HCT116 (cell line): Measurements from ENCODE around the gene GGT7. TPM values are rescaled to one million over a fixed set of nuclear protein-coding genes. Genes with fewer than 3 reads are reported as not detected.

Experiments
- ATAC-seq: fragments of 200-7000 bp; cut with Tn5 transposase; 2 replicates; pipeline ENCODE4 v1.9.1; 2020; ENCODE audit warnings: mild to moderate bottlenecking, moderate library complexity
- BruUV-seq: library from RNA; stranded (reverse); fragments of 400-500 nt; replicated peaks from 2 replicates; lab custom pipeline; 2021; lab: Mats Ljungman, UMichigan
- CTCF ChIA-PET: fragments of 300-600 bp; sonication (Branson Sonifier 250); formaldehyde crosslinking; loops from one replicate; lab custom pipeline; 2021; ENCODE audit warnings: antibody characterized with exemption; lab: Charles Lee
- POLR2A ChIA-PET: fragments of 300-600, 350-600 bp; sonication (Branson Sonifier 250); formaldehyde crosslinking; loops from one replicate; lab custom pipeline; 2021; ENCODE audit warnings: antibody characterized with exemption; lab: Charles Lee
- RAD21 ChIA-PET, 2 experiments: fragments of 300-600 bp; sonication (Branson Sonifier 250); formaldehyde crosslinking; loops; one replicate each; lab custom pipeline; 2023; ENCODE audit warnings: low total read pairs in 2 of 2; ENCODE audit not compliant: uncharacterized antibody in 2 of 2, unreplicated experiment in 2 of 2, low non-redundant PET in 1 of 2; lab: Charles Lee
- DNase-seq: peaks from one replicate; pipeline ENCODE4 v3.0.0-alpha.2; 2010; ENCODE audit warnings: low read depth, low spot score
- H2AFZ ChIP-seq: fragments of 200-600 bp; shearing (Covaris generic), sonication (generic); 2 replicates; pipeline ENCODE4 v1.6.1; 2017; ENCODE audit warnings: low read depth, mixed run types, mixed read lengths, antibody characterized with exemption, low read length; ENCODE audit not compliant: poor library complexity, severe bottlenecking
- H3K27ac ChIP-seq: 2 replicates; pipeline ENCODE4 v1.5.1; 2012; ENCODE audit warnings: low read depth, low read length
- H3K27me3 ChIP-seq: fragments of 200-600 bp; sonication (generic); 2 replicates; pipeline ENCODE4 v1.6.1; 2016; ENCODE audit warnings: mixed run types, low read length, mixed read lengths; ENCODE audit not compliant: insufficient read depth
- H3K36me3 ChIP-seq, 2 experiments: fragments of 200-500 bp in 1 of 2; fragments of 200-600 bp in 1 of 2; sonication (Bioruptor generic) in 1 of 2; sonication (generic) in 1 of 2; 2 replicates each; pipeline versions ENCODE4 v1.5.1 to v1.6.1; 2014 to 2016; ENCODE audit warnings: low read length in 2 of 2, inconsistent platforms in 1 of 2, mixed read lengths in 1 of 2, mixed run types in 1 of 2; ENCODE audit not compliant: insufficient read depth in 2 of 2, control insufficient read depth in 1 of 2
- H3K4me1 ChIP-seq, 2 experiments: fragments of 200-600 bp in 1 of 2; sonication (generic) in 1 of 2; 2 replicates each; pipeline versions ENCODE4 v1.5.1 to v1.6.1; 2012 to 2017; ENCODE audit warnings: low read length in 2 of 2, inconsistent platforms in 1 of 2, mild to moderate bottlenecking in 1 of 2, mixed read lengths in 1 of 2, mixed run types in 1 of 2, moderate library complexity in 1 of 2; ENCODE audit not compliant: insufficient read depth in 2 of 2, control insufficient read depth in 1 of 2
- H3K4me2 ChIP-seq: fragments of 200-600 bp; sonication (generic); 2 replicates; pipeline ENCODE4 v1.6.1; 2017; ENCODE audit warnings: mixed run types, low read length, mixed read lengths
- H3K4me3 ChIP-seq, 2 experiments: fragments of 200-600 bp in 1 of 2; sonication (generic) in 1 of 2; replicated peaks in 1 of 2; 2 replicates each; pipeline ENCODE4 v1.5.1; 2011 to 2016; ENCODE audit warnings: low read length in 2 of 2, control low read depth in 1 of 2, low read depth in 1 of 2, mild to moderate bottlenecking in 1 of 2, mixed read lengths in 1 of 2, mixed run types in 1 of 2
- H3K79me2 ChIP-seq: fragments of 200-600 bp; sonication (generic); 2 replicates; pipeline ENCODE4 v1.6.1; 2017; ENCODE audit warnings: mild to moderate bottlenecking, mixed run types, low read length, moderate library complexity, mixed read lengths; ENCODE audit not compliant: insufficient read depth
- H3K9ac ChIP-seq: fragments of 200-600 bp; sonication (generic); 2 replicates; pipeline ENCODE4 v1.6.1; 2016; ENCODE audit warnings: low read length, mixed read lengths
- H3K9me2 ChIP-seq: fragments of 200-600 bp; sonication (generic), shearing (Covaris generic); 2 replicates; pipeline ENCODE4 v1.6.1; 2017; ENCODE audit warnings: mixed run types, mild to moderate bottlenecking, moderate library complexity; ENCODE audit not compliant: insufficient read depth
- H3K9me3 ChIP-seq, 2 experiments: fragments of 200-500 bp in 1 of 2; fragments of 200-600 bp in 1 of 2; sonication (Bioruptor generic) in 1 of 2; sonication (generic) in 1 of 2; 2 replicates each; pipeline ENCODE4 v1.6.1; 2014 to 2017; ENCODE audit warnings: low read length in 2 of 2, mixed read lengths in 2 of 2, inconsistent platforms in 1 of 2, low read depth in 1 of 2, mild to moderate bottlenecking in 1 of 2, mixed run types in 1 of 2, moderate library complexity in 1 of 2; ENCODE audit not compliant: control insufficient read depth in 1 of 2, insufficient read depth in 1 of 2
- H4K20me1 ChIP-seq: fragments of 200-600 bp; sonication (generic), shearing (Covaris generic); 2 replicates; pipeline ENCODE4 v1.6.1; 2017; ENCODE audit warnings: mixed run types, mild to moderate bottlenecking, moderate library complexity; ENCODE audit not compliant: insufficient read depth
- CBX3 ChIP-seq: IDR thresholded peaks from 2 replicates; pipeline ENCODE4 v1.6.1; 2012; ENCODE audit warnings: low read depth
- CEBPB ChIP-seq: IDR thresholded peaks from 2 replicates; pipeline ENCODE4 v1.6.1; 2012; ENCODE audit warnings: low read depth
- EGR1 ChIP-seq: IDR thresholded peaks from 2 replicates; pipeline ENCODE4 v1.6.1; 2012; ENCODE audit warnings: low read depth
- EZH2phosphoT487 ChIP-seq: fragments of 200-600 bp; IDR thresholded peaks from 2 replicates; pipeline ENCODE4 v1.6.1; 2018; ENCODE audit warnings: antibody characterized with exemption, borderline replicate concordance
- YY1 ChIP-seq: IDR thresholded peaks from 2 replicates; pipeline ENCODE4 v1.6.1; 2011; ENCODE audit warnings: low read length, low read depth, moderate library complexity, mild to moderate bottlenecking; ENCODE audit not compliant: insufficient replicate concordance; ENCODE audit errors: extremely low read depth
- ZNF274 ChIP-seq: fragments of 200-500 bp; sonication (Bioruptor generic); IDR thresholded peaks from 2 replicates; pipeline ENCODE4 v1.6.1; 2014; ENCODE audit warnings: mild to moderate bottlenecking, low read depth, low read length, inconsistent platforms
- intact Hi-C: fragments of 100-400 bp; cut with micrococcal nuclease; formaldehyde crosslinking; loops from 2 replicates; pipeline ENCODE4 v1.10.0; 2022
- total RNA-seq: library from RNA; stranded (reverse); gene quantifications from one replicate; pipeline ENCODE4 v1.2.1, GENCODE V29; 2021; ENCODE audit not compliant: unreplicated experiment
- TF ChIP-seq, protein P1 (sequence below): IDR thresholded peaks from 2 replicates; pipeline ENCODE4 v1.6.1; 2012
- TF ChIP-seq, protein P2 (sequence below): IDR thresholded peaks from 2 replicates; pipeline ENCODE4 v1.6.1; 2012
- TF ChIP-seq, protein P3 (sequence below): IDR thresholded peaks from 2 replicates; pipeline ENCODE4 v1.6.1; 2011; ENCODE audit warnings: mild to moderate bottlenecking, low read length, moderate library complexity; ENCODE audit not compliant: insufficient replicate concordance; ENCODE audit errors: extremely low read depth

Gene GGT7
- total RNA-seq, 1 experiment from 2014 or later: 9.4 TPM

DNA sequence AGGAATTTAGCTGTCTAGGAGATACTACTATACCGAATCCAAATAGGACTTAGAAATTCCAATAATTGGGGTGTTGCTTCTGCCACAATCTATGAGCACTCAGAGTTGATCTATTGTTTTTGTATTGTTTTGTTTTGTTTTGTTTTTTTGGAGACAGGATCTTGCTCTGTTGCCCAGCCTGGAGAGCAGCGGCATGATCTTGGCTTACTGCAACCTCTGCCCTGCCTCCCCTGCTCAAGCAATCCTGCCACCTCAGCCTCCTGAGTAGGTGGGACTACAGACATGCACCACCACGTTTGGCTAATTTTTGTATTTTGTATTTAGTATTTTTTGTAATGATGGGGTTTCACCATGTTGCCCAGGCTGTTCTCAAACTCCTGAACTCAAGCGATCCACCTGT lies 11.2 kb upstream of the GGT7 start:
- ATAC-seq (no peak), DNase-seq (no peak)
- ChIA-PET RAD21 (no interaction called here), CTCF (no interaction called here), POLR2A (interaction anchor here (1.2 kb wide), 1 partner anchor 8 kb away, joined by 4 read pairs; the partner anchor contains the start of gene ACSS2)
- H3K4me3 ChIP-seq: no peak overlapping the region
- no TSS peak for BruUV-seq
- peaks cover 0 to 7% of the 10 kb centered on the region in 2 experiments; a peak in 1 of 4 replicates for H3K36me3 ChIP-seq
- H3K27ac ChIP-seq: no peak overlapping the region
- peaks cover 0 to 3% of the 10 kb centered on the region in 2 experiments; a peak in 2 of 4 replicates for H3K4me1 ChIP-seq
- no peak overlapping the region for H2AFZ ChIP-seq
- H3K79me2 ChIP-seq: no peaks in the 10 kb centered on the region
- H4K20me1 ChIP-seq: no peaks in the 10 kb centered on the region
- no peaks in the 10 kb centered on the region for H3K9me3 ChIP-seq
- no peaks in the 10 kb centered on the region for H3K27me3 ChIP-seq
- H3K9me2 ChIP-seq: no peaks in the 10 kb centered on the region
- TF ChIP-seq EZH2phosphoT487 (no peak), EGR1 (no peak), ZNF274 (no peak), YY1 (no peak), CEBPB (no peak), CBX3 (no peak)
- TF ChIP-seq, protein P1, sequence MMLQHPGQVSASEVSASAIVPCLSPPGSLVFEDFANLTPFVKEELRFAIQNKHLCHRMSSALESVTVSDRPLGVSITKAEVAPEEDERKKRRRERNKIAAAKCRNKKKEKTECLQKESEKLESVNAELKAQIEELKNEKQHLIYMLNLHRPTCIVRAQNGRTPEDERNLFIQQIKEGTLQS: no peak
- TF ChIP-seq, protein P2, sequence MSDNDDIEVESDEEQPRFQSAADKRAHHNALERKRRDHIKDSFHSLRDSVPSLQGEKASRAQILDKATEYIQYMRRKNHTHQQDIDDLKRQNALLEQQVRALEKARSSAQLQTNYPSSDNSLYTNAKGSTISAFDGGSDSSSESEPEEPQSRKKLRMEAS: no peak
- intact Hi-C loops: no loop called here
- no peak overlapping the region for H3K4me2 ChIP-seq
- H3K9ac ChIP-seq: no peak overlapping the region

DNA sequence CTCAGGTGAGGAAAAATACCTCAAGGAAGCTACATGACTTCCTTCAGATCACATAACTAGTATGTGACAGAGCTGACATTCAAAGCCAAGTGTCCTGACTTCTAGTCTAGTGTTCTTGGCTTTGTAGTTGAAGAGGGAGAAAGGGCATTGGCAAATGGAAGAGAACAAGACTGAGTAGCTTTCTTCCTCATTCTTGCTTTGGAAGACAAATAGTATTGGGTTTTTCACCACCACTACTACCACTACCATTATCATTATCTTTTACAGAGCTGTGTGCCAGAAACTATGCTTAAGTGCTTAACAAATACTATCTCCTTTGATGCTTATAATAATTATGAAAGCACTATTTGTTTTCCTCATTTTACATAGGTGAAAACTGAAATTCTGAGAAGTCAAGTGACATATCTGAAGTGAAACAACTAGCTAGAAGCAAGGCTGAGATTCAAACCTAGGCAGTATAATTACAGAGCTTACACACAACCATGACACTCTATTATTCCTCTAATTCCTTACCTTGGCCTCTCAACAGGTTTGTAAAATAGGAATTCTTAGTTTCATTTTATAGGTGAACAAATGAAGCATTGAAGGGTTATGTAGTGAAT lies 10.5 kb upstream of the GGT7 start:
- peaks cover 0 to 3% of the 10 kb centered on the region in 2 experiments; a peak in 2 of 4 replicates for H3K4me1 ChIP-seq
- RAD21 ChIA-PET: no interaction called here
- no peaks in the 10 kb centered on the region for H3K9me2 ChIP-seq
- CTCF ChIA-PET: no interaction called here
- H3K36me3 ChIP-seq: peaks cover 0 to 7% of the 10 kb centered on the region in 2 experiments; a peak in 1 of 4 replicates
- H4K20me1 ChIP-seq: no peaks in the 10 kb centered on the region
- no peaks in the 10 kb centered on the region for H3K27me3 ChIP-seq
- no TSS peak for BruUV-seq
- no peak overlapping the region for H2AFZ ChIP-seq
- no peaks in the 10 kb centered on the region for H3K9me3 ChIP-seq
- POLR2A ChIA-PET: no interaction called here
- DNase-seq: no peak
- no peak overlapping the region for H3K27ac ChIP-seq
- H3K4me3 ChIP-seq: no peak overlapping the region
- intact Hi-C loops: no loop called here
- TF ChIP-seq, protein P3, sequence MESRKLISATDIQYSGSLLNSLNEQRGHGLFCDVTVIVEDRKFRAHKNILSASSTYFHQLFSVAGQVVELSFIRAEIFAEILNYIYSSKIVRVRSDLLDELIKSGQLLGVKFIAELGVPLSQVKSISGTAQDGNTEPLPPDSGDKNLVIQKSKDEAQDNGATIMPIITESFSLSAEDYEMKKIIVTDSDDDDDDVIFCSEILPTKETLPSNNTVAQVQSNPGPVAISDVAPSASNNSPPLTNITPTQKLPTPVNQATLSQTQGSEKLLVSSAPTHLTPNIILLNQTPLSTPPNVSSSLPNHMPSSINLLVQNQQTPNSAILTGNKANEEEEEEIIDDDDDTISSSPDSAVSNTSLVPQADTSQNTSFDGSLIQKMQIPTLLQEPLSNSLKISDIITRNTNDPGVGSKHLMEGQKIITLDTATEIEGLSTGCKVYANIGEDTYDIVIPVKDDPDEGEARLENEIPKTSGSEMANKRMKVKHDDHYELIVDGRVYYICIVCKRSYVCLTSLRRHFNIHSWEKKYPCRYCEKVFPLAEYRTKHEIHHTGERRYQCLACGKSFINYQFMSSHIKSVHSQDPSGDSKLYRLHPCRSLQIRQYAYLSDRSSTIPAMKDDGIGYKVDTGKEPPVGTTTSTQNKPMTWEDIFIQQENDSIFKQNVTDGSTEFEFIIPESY: no peak
- no peak for TF ChIP-seq EZH2phosphoT487
- TF ChIP-seq, all 23 proteins: peak for 0
- H3K79me2 ChIP-seq: no peaks in the 10 kb centered on the region
- H3K4me2 ChIP-seq: no peak overlapping the region
- no peak overlapping the region for H3K9ac ChIP-seq
- ATAC-seq: no peak
